GM13977 (cell line): ENCODE results near the gene CTNND2.

Source experiments
- DNase-seq: peaks from one replicate; pipeline ENCODE4 v3.0.0; 2012; ENCODE audit warnings: low spot score
- in situ Hi-C: fragments of 300-500 bp; cut with MboI; formaldehyde crosslinking; loops from one replicate; pipeline ENCODE4 v1.12.0; 2022; ENCODE audit warnings: low sequenced_read_pairs, low pct_unique_long_range_greater_than_20kb, mixed read lengths, inconsistent platforms; ENCODE audit not compliant: unreplicated experiment
- TF ChIP-seq, protein P1 (sequence below): IDR thresholded peaks from 2 replicates; pipeline ENCODE4 v1.5.1; 2012; ENCODE audit warnings: mild to moderate bottlenecking, control low read depth; ENCODE audit not compliant: insufficient read depth; ENCODE audit errors: extremely low read depth, missing control alignments

The CTNND2 gene

DNA sequence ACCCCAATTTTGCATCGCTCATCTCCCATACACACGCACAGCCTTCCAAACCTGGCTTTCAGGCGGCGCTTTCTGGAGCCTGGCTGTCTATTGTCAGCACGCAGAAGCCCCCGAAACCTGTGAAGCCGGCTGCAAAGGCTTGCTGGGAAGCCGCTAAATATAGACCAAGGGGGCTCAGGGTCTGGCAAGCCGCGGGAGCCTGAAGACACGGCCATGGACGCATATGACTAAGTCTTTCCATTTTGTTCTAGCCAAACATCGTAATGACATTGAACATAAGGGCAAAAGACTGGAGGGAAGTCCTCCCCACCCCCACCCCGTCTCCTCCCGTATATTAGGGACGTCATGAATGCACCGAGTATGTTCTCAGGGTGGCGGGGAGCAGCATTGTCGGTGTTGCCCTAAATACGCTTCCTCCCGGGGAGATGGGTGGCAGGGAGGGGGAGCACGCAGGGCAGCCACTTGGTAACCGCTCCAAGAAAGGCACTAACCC lies 1.1 kb downstream of the CTNND2 start:
- peak; percentile 9 for DNase-seq
- in situ Hi-C loops, result no loop called here
- TF ChIP-seq, protein P1, sequence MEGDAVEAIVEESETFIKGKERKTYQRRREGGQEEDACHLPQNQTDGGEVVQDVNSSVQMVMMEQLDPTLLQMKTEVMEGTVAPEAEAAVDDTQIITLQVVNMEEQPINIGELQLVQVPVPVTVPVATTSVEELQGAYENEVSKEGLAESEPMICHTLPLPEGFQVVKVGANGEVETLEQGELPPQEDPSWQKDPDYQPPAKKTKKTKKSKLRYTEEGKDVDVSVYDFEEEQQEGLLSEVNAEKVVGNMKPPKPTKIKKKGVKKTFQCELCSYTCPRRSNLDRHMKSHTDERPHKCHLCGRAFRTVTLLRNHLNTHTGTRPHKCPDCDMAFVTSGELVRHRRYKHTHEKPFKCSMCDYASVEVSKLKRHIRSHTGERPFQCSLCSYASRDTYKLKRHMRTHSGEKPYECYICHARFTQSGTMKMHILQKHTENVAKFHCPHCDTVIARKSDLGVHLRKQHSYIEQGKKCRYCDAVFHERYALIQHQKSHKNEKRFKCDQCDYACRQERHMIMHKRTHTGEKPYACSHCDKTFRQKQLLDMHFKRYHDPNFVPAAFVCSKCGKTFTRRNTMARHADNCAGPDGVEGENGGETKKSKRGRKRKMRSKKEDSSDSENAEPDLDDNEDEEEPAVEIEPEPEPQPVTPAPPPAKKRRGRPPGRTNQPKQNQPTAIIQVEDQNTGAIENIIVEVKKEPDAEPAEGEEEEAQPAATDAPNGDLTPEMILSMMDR, result no peak

DNA sequence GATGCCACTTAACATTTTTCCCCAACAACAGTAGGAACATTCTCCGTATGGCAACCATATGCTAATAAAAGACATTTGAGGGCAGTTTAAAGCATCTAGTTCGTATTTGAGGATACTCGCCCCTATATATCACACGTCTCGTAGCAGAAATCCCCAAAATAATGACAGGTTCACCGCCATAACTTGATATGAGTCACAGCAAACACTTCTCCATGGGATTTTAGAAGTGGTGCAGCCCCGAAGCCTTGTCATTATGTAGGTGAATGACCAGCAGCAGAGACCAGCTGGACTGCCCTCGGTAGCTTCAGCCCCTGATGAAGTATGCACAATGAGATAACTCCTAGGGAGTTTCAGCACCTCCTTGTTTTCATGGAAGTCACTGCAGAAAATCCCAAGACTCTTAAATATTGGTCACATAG lies 2.0 kb downstream of the CTNND2 start:
- no peak for DNase-seq
- in situ Hi-C loops, result no loop called here
- TF ChIP-seq, protein P1, result no peak

DNA sequence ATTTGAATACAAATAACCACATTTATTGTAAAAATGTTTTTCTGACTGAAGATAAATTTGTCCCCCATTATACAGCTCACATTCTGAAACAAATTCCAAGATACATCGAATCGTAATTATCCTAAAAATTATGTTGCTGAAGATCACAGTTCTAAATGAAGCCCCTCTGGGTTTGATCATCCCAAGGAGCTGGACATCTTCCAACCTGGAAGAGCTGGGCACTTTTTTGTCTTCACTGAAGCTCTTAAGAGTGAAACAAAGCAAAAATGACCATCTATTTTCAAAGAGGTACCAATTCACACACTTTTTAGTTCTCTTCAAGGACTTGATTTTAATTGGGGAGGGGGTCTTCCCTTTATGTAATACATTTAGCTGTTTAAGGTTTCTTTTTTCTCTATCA lies 5.5 kb downstream of the CTNND2 start:
- TF ChIP-seq, protein P1, result no peak
- in situ Hi-C loops, result no loop called here
- DNase-seq, result no peak

DNA sequence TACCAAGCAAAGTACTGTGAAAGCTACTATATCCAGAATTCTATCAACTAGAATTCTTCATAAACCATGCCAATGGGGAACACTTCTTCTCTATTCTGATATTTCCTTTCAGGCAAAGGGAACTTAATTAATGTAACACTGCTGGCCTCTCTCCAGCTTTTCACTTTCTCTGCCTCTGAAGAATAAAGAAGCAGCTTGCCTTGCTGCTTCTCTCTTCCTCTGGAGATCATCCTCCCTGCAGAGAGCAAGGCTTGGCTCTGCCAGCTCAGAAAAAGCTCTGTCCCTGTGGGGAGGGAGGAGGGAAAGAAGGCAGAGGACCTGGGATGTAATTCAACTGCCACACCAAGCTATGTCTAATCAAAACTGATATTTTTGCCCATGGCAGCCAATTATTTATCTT lies 6.5 kb downstream of the CTNND2 start:
- no peak for DNase-seq
- in situ Hi-C loops, result no loop called here
- TF ChIP-seq, protein P1, result no peak

DNA sequence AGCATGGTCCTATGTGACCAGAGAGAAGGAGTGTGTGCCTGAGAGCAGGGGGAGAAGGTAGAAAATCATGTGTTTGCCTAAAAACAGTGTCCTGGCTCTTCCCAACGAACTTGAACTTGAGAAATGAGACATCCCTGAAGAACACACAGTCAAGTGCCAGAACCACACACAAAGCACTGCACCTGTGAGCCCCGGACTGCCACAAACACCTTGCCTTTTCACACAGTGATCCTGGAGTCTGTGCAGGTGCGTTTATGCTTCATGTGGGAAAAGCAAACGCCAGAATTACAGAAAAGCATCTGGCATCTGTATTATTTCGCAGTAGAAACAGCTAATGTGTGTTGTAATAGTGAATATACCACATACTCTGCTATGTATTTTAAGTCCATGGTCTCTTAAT lies 9.3 kb downstream of the CTNND2 start:
- DNase-seq, result no peak
- in situ Hi-C loops, result no loop called here
- TF ChIP-seq, protein P1, result no peak

DNA sequence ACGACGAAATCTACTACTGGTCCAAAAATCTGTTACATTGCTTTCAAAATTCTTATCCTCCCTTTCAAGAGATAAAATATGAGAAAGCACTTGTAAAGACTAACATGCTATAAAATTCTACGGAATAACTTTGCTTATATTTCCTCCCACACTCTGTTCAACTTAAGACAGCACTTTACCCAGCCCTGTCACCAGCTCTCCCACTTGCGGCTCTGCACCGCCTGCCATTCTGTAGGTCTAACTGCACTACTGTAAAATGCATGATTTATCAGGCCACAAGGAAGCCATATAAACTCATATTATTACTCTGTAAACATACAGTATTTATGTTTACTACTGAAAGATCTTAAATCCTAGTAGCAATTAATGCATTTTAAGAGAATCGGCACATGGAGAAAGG lies 11.4 kb downstream of the CTNND2 start:
- in situ Hi-C loops, result no loop called here
- no peak for DNase-seq
- TF ChIP-seq, protein P1, result no peak

DNA sequence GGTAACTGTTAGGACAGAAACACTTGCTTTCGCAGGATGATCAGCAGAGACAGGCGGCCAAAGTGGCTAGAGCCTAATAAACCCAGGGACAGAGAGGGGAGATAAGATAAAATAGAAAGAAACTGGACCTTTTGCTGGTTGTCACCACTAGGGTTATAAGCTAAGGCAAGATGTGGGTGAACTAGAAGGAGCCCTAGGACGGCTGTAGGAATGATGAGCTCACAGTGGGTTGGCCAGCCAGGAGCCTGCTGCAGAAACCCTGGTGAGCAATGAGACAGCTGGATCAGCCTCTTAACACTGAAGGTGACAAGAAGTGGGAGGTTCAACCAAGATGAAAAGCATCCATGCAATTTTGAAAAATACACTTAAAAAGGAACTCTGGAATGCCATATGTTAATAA lies 13.5 kb downstream of the CTNND2 start:
- TF ChIP-seq, protein P1, result no peak
- in situ Hi-C loops, result no loop called here
- no peak for DNase-seq
